Measurements from ENCODE around the gene PIEZO1.
"Not testable (repeated sequence)": the region's sequence is repeated elsewhere in the genome, so short reads cannot be mapped to it uniquely, and the experiment has no call there.

Gene PIEZO1

GRCh38 chr16:88826070-88826840, 41.2 kb upstream of the PIEZO1 start:
- no peak overlapping the region for H3K27ac ChIP-seq
- TF ChIP-seq, protein P1, sequence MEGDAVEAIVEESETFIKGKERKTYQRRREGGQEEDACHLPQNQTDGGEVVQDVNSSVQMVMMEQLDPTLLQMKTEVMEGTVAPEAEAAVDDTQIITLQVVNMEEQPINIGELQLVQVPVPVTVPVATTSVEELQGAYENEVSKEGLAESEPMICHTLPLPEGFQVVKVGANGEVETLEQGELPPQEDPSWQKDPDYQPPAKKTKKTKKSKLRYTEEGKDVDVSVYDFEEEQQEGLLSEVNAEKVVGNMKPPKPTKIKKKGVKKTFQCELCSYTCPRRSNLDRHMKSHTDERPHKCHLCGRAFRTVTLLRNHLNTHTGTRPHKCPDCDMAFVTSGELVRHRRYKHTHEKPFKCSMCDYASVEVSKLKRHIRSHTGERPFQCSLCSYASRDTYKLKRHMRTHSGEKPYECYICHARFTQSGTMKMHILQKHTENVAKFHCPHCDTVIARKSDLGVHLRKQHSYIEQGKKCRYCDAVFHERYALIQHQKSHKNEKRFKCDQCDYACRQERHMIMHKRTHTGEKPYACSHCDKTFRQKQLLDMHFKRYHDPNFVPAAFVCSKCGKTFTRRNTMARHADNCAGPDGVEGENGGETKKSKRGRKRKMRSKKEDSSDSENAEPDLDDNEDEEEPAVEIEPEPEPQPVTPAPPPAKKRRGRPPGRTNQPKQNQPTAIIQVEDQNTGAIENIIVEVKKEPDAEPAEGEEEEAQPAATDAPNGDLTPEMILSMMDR (conservative IDR thresholded peaks at IDR 0.05), result no peak
- no peak for TF ChIP-seq ZFX (IDR thresholded peaks at IDR 0.05)

DNA sequence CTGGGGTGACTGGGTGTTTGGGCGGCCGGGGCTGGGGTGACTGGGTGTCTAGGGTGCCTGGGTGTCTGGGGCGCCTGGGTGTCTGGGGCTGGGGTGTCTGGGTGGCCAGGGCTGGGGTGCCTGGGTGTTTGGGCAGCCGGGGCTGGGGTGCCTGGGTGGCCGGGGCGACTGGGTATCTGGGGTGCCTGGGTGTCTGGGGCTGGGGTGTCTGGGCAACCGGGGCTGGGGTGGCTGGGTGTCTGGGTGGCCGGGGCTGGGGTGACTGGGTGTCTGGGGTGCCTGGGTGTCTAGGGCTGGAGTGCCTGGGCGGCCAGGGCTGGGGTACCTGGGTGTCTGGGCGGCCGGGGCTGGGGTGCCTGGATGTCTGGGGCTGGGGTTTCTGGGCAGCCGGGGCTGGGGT, 40.1 kb upstream of the PIEZO1 start:
- TF ChIP-seq, protein P1 (conservative IDR thresholded peaks at IDR 0.05), result no peak
- TF ChIP-seq ZFX (IDR thresholded peaks at IDR 0.05), result no peak
- H3K27ac ChIP-seq, result no peak overlapping the region

- TF ChIP-seq, protein P1 (conservative IDR thresholded peaks at IDR 0.05), result no peak
- TF ChIP-seq ZFX (IDR thresholded peaks at IDR 0.05), result no peak
- no peak overlapping the region for H3K27ac ChIP-seq
Observed at GRCh38 chr16:88824256-88825077, 39.4 kb upstream of the PIEZO1 start.

- not testable (repeated sequence) for H3K27ac ChIP-seq
Observed at GRCh38 chr16:88823646-88824045, 38.6 kb upstream of the PIEZO1 start.

DNA sequence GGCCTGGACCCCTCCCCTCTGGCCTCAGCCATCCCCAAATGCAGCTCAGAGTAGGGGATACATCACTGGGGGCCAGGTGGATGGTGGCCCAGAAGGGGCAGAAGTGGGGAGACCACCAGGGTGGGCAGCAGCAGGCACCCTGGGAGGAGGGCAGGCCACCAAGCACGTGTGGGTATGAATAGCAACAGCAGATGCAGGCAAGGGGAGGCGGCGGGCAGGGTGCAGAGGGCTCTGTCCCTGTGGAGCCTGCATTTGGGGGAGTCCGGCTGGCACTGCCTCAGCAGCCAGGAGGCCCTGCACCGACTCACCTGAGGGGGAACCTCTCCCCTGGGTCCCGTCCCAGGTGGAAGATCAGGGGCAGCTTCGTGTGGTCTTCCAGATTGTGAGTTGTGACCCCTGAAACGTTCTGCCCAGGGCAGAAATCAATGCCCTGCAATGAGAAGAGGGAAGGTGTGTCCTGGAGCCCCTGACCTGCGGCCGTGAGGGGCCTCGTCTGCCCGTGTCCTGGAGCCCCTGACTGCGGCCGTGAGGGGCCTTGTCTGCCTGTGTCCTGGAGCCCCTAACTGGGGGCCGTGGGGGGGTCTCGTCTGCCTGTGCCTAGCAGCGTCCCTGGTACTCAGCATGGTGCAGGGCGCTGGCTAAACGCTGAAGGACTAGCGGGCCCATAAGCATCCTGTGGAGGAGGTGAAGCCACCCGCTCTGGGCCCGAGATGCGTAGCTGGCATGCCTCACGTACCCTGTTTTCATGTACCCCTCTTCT, 37.4 kb upstream of the PIEZO1 start:
- no peak overlapping the region for H3K27ac ChIP-seq
- TF ChIP-seq, protein P1 (conservative IDR thresholded peaks at IDR 0.05), result no peak
- TF ChIP-seq ZFX (IDR thresholded peaks at IDR 0.05), result no peak

GRCh38 chr16:88821168-88821850, 36.3 kb upstream of the PIEZO1 start:
- no peak overlapping the region for H3K27ac ChIP-seq
- no peak for TF ChIP-seq ZFX (IDR thresholded peaks at IDR 0.05)
- TF ChIP-seq, protein P1 (conservative IDR thresholded peaks at IDR 0.05), result no peak; the same call in 1 of the 2 replicates

DNA sequence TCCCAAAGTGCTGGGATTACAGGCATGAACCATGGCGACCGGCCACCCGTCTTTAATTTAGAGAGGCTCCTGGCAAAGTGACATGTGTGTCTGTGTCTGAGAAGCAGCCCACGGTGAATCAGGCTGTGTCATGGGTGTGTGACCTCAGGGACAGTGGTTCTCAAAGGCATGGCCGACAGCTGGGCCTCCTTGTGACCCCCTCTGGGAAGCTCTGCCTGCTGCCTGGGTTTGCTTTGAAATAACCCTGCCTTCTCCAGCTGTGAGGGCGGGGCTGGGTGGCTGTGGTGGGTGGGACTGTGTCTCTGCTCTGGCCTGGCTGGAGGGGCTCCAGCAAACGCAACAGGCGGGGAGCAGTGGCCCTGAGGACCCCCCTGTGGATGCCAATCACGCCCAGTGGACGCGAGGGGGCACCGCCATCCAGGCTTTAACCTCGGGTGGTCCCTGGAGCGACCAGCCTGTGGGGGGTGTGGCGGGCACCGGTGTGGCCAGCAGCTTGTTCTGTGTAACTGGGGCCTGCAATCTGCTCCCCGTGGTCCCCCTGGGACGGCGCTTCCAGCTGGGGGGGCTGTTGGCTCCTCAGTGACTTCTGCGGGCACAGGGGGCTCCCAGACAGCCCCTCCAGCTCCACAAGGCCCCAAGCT, 35.5 kb upstream of the PIEZO1 start:
- TF ChIP-seq, protein P1 (conservative IDR thresholded peaks at IDR 0.05), result no peak
- no peak for TF ChIP-seq ZFX (IDR thresholded peaks at IDR 0.05)

More for the DNA sequence above, 35.5 kb upstream of the PIEZO1 start:
- no peak overlapping the region for H3K27ac ChIP-seq

All from C4-2B (cell line).